Measurements from ENCODE around the gene KLHL9.

GRCh38 chr9:21322911-21323461 is 12.2 kb downstream of the KLHL9 start:
- no peak for TF ChIP-seq CTCF (IDR thresholded peaks at IDR 0.05)
- no peak for TF ChIP-seq POLR2A (IDR thresholded peaks at IDR 0.05)
